ENCODE measurements around the gene DOCK3.
"Not testable (repeated sequence)": the region's sequence is repeated elsewhere in the genome, so short reads cannot be mapped to it uniquely, and the experiment has no call there.

Gene DOCK3

DNA sequence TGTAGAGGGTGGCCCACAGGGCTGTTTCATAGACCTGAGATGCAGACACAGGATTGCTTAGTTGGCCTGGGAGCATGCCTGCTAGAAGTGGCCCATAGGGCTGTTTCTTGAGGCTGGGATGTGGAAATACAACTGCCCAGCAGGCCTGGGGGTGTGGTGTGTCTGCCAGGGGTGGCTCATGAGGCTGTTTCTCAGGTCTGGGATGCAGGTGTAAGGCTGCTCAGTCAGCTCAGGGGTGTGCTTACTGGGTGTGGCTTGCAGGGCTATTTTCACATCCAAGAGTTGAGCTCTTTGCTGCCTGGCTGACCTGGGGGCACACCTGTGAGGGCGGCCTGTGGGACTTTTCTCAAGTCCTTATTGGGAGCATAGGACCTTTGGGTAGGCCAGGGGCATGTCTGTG is 131.3 kb downstream of the DOCK3 start:
- no peak for DNase-seq (ENCODE audit: low read depth in 1 of 2, low spot score in 1 of 2)
- TF ChIP-seq JUND (IDR thresholded peaks at IDR 0.05; ENCODE audit: low read depth): no peak
- in situ Hi-C loops (cut with HindIII; ENCODE audit: low pct_unique_long_range_greater_than_20kb, low sequenced_read_pairs): no loop called here

DNA sequence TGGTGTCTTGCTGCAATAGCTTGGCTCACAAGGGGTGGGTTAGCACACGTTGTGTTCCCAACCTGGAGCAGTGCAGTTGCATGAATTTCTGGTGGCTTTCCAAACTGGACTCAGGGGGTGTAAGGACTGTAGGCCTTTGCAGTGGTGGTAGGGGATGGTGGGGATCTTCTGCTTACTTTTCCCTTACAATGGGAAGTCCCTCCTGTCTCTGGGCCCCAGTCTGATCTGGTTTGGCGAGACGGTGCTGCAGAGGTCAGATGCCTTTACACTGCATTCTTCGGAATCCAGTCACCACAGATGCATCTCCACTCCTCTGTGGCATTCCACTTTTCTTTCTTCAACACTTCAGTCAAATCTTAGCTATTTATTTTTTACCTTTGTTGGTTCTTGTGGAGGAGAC is 132.1 kb downstream of the DOCK3 start:
- DNase-seq (ENCODE audit: low read depth in 1 of 2, low spot score in 1 of 2): peak in 1 of 2 experiments; percentile 10
- TF ChIP-seq JUND (IDR thresholded peaks at IDR 0.05; ENCODE audit: low read depth): no peak
- in situ Hi-C loops (cut with HindIII; ENCODE audit: low pct_unique_long_range_greater_than_20kb, low sequenced_read_pairs): no loop called here

DNA sequence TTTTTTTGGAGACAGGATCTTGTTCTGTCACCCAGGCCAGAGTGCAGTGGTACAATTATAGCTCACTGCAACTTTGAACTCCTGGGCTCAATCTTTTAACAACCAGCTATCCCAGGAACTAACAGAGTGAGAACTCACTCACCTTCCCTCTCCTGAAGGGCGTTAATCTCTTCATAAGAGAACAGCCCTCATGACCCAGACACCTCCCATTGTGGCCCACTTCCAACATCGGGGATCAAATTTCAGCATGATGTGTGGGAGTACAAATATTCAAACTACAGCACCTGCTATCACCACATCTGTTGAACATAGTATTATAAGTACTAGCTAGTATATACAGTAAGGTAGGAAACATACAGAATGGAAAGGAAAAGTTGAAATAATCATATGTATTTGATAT is 132.5 kb downstream of the DOCK3 start:
- DNase-seq (ENCODE audit: low read depth in 1 of 2, low spot score in 1 of 2): peak in 1 of 2 experiments; percentile 48
- in situ Hi-C loops (cut with HindIII; ENCODE audit: low pct_unique_long_range_greater_than_20kb, low sequenced_read_pairs): no loop called here
- TF ChIP-seq JUND (IDR thresholded peaks at IDR 0.05; ENCODE audit: low read depth): no peak

DNA sequence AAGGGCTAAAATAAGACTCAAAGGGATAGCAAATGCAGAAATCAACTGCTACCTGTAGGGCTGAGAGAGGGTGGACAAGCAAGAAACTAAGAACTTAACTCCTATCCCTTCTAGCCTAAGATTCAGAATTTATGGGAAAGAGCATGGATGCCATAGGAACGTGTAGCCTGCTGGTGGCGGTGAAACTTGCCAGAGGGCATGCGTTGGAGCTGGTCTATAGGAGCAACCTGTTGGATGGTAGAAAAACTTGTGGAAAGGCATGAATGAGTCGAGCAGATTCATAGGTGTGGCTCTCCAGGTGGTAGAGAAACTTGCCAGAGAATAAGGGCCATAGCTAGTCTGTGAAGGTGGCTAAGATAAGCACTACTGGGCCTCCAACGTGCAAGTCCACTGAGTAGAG is 137.2 kb downstream of the DOCK3 start:
- TF ChIP-seq JUND (IDR thresholded peaks at IDR 0.05; ENCODE audit: low read depth): no peak
- DNase-seq (ENCODE audit: low read depth in 1 of 2, low spot score in 1 of 2): no peak
- in situ Hi-C loops (cut with HindIII; ENCODE audit: low pct_unique_long_range_greater_than_20kb, low sequenced_read_pairs): no loop called here

- DNase-seq (ENCODE audit: low read depth in 1 of 2, low spot score in 1 of 2): peak in 1 of 2 experiments; percentile 31
- no peak for TF ChIP-seq JUND (IDR thresholded peaks at IDR 0.05; ENCODE audit: low read depth)
- in situ Hi-C loops (cut with HindIII; ENCODE audit: low pct_unique_long_range_greater_than_20kb, low sequenced_read_pairs): no loop called here
Observed at GRCh38 chr3:50815844-50816243, 141.1 kb downstream of the DOCK3 start.

DNA sequence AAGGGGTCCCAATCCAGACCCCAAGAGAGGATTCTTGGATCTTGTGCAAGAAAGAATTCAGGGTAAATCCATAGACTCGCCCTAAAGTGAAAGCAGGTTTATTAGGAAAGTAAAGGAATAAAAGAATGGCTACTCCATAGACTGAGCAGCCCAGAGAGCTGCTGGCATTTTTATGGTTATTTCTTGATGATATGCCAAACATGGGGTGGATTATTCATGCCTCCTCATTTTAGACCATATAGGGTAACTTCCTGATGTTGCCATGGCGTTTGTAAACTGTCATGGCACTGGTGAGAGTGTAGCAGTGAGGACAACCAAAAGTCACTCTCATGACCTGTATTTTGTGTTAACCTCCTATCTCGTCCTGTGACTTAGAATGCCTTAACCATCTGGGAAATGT is 142.2 kb downstream of the DOCK3 start:
- DNase-seq (ENCODE audit: low read depth in 1 of 2, low spot score in 1 of 2): no peak
- in situ Hi-C loops (cut with HindIII; ENCODE audit: low pct_unique_long_range_greater_than_20kb, low sequenced_read_pairs): no loop called here
- TF ChIP-seq JUND (IDR thresholded peaks at IDR 0.05; ENCODE audit: low read depth): no peak

GRCh38 chr3:50817756-50818529 is 143.2 kb downstream of the DOCK3 start:
- peak in 1 of 2 experiments; percentile 21 for DNase-seq (ENCODE audit: low read depth in 1 of 2, low spot score in 1 of 2)
- in situ Hi-C loops (cut with HindIII; ENCODE audit: low pct_unique_long_range_greater_than_20kb, low sequenced_read_pairs): no loop called here
- no peak for TF ChIP-seq JUND (IDR thresholded peaks at IDR 0.05; ENCODE audit: low read depth)

- in situ Hi-C loops (cut with HindIII; ENCODE audit: low pct_unique_long_range_greater_than_20kb, low sequenced_read_pairs): no loop called here
- TF ChIP-seq JUND (IDR thresholded peaks at IDR 0.05; ENCODE audit: low read depth): no peak
- DNase-seq (ENCODE audit: low read depth in 1 of 2, low spot score in 1 of 2): no peak
Observed at GRCh38 chr3:50819882-50820281, 145.2 kb downstream of the DOCK3 start.

- no peak for DNase-seq (ENCODE audit: low read depth in 1 of 2, low spot score in 1 of 2)
- TF ChIP-seq JUND (IDR thresholded peaks at IDR 0.05; ENCODE audit: low read depth): no peak
- in situ Hi-C loops (cut with HindIII; ENCODE audit: low pct_unique_long_range_greater_than_20kb, low sequenced_read_pairs): no loop called here
Observed at GRCh38 chr3:50825841-50826240, 151.1 kb downstream of the DOCK3 start.

DNA sequence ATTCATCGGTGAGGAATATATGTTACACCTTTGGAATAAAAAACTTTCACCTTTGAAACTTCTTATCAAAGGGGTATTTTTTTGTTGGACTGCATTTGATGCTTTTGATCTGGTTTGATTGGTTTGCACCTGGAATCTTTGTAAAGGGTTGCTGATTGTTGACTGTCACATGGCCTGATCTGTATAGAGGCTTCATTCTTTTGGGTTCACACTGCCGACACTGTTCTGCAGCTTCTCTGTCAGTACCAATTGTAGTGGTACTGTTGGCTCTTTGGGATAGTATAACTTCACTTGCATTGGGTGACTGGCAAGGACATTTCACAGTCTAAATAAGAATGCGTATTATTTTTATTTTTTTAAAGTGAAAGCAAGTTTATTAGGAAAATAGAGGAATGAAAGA is 155.7 kb downstream of the DOCK3 start:
- no peak for TF ChIP-seq JUND (IDR thresholded peaks at IDR 0.05; ENCODE audit: low read depth)
- no peak for DNase-seq (ENCODE audit: low read depth in 1 of 2, low spot score in 1 of 2)
- in situ Hi-C loops (cut with HindIII; ENCODE audit: low pct_unique_long_range_greater_than_20kb, low sequenced_read_pairs): no loop called here

DNA sequence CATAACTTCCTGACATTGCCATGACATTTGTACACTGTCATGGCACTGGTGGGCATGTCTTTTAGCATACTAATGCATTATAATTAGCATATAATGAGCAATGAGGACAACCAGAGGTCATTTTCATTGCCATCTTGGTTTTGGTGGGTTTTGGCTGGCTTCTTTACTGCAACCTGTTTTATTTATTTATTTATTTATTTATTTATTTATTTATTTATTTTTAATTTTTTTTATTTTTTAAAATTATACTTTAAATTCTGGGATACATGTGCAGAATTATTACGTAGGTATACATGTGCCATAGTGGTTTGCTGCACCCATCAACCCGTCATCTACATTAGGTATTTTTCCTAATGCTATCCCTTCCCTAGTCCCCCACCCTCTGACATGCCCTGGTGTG is 156.3 kb downstream of the DOCK3 start:
- in situ Hi-C loops (cut with HindIII; ENCODE audit: low pct_unique_long_range_greater_than_20kb, low sequenced_read_pairs): not testable (repeated sequence)

GRCh38 chr3:50840983-50841489 is 166.3 kb downstream of the DOCK3 start:
- TF ChIP-seq JUND (IDR thresholded peaks at IDR 0.05; ENCODE audit: low read depth): no peak
- in situ Hi-C loops (cut with HindIII; ENCODE audit: low pct_unique_long_range_greater_than_20kb, low sequenced_read_pairs): no loop called here
- DNase-seq (ENCODE audit: low read depth in 1 of 2, low spot score in 1 of 2): no peak

More for the DNA sequence above, 156.3 kb downstream of the DOCK3 start:
- not testable (repeated sequence) for DNase-seq (ENCODE audit: low read depth in 1 of 2, low spot score in 1 of 2)

- in situ Hi-C loops (cut with HindIII; ENCODE audit: low pct_unique_long_range_greater_than_20kb, low sequenced_read_pairs): no loop called here
- TF ChIP-seq JUND (IDR thresholded peaks at IDR 0.05; ENCODE audit: low read depth): no peak
Observed at GRCh38 chr3:50848308-50848707, 173.6 kb downstream of the DOCK3 start.

More at GRCh38 chr3:50848308-50848707, 173.6 kb downstream of the DOCK3 start:
- DNase-seq (ENCODE audit: low read depth in 1 of 2, low spot score in 1 of 2): no peak
